ENCODE results near the gene FLNB.

FLNB gene

DNA sequence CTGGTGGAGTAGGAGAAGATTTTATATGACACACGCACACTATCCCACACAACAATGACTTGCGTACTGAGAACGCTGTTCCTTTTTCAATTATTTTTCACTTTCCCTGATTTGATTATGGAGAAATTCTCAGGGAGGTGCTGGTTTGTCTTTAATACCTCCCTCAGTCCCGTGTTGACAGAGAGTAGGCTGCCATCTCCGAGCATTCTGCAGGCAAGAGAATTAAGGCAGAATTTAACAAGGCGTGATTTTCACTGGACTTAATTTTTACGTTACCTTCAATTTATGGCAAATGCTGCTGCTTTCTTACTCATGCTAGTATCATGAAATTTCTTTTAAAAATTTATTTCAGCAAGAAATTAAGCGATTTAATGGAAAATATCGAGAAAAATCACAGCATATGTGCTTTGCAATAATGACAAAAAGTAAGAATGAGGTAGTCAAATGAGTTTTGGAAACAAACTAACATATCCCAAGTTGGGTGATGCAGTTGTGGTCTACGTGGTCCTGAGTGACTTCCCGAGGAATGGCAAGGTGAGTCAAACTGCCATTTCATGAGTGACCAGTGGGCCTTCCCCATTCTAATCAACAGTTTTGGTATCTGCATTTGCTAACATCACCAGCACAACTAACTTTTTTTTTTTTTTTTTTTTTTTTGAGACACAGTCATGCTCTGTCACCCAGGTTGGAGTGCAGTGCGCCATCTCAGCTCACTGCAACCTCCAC lies 185.6 kb downstream of the FLNB start:
- TF ChIP-seq EZH2phosphoT487 (IDR thresholded peaks at IDR 0.05; ENCODE audit: borderline replicate concordance) = no peak
- TF ChIP-seq, protein P1, sequence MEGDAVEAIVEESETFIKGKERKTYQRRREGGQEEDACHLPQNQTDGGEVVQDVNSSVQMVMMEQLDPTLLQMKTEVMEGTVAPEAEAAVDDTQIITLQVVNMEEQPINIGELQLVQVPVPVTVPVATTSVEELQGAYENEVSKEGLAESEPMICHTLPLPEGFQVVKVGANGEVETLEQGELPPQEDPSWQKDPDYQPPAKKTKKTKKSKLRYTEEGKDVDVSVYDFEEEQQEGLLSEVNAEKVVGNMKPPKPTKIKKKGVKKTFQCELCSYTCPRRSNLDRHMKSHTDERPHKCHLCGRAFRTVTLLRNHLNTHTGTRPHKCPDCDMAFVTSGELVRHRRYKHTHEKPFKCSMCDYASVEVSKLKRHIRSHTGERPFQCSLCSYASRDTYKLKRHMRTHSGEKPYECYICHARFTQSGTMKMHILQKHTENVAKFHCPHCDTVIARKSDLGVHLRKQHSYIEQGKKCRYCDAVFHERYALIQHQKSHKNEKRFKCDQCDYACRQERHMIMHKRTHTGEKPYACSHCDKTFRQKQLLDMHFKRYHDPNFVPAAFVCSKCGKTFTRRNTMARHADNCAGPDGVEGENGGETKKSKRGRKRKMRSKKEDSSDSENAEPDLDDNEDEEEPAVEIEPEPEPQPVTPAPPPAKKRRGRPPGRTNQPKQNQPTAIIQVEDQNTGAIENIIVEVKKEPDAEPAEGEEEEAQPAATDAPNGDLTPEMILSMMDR (conservative IDR thresholded peaks at IDR 0.05; ENCODE audit: low read length) = no peak
- Histone ChIP-seq H3K4me1 (ENCODE audit: insufficient read depth, low read length, poor library complexity, severe bottlenecking) (peaks cover 6% of the 10 kb centered on the region), H2AFZ (ENCODE audit: low read length) (0 out of 2 replicates have a peak overlapping the region, but pooled peaks have one; percentile 52), H3K79me2 (ENCODE audit: insufficient read depth, low read length) (no peaks in the 10 kb centered on the region), H3K27me3 (ENCODE audit: insufficient read depth, low read length, poor library complexity, severe bottlenecking) (no peaks in the 10 kb centered on the region), H3K4me3 (ENCODE audit: low read length, poor library complexity, severe bottlenecking) (no peak overlapping the region), H4K20me1 (ENCODE audit: insufficient read depth, low read length, poor library complexity, severe bottlenecking) (no peaks in the 10 kb centered on the region), H3F3A (ENCODE audit: low read depth) (no peaks in the 10 kb centered on the region), H3K9ac (ENCODE audit: low read depth, low read length, poor library complexity, severe bottlenecking) (no peak overlapping the region), H3K9me3 (ENCODE audit: insufficient read depth, low read depth, low read length) (no peaks in the 10 kb centered on the region), H3K36me3 (ENCODE audit: insufficient read depth, low read length) (no peaks in the 10 kb centered on the region), H3K9me2 (replicated peaks; ENCODE audit: low read depth, low read length) (no peaks in the 10 kb centered on the region), H3K4me2 (ENCODE audit: low read depth, low read length, poor library complexity, severe bottlenecking) (no peak overlapping the region)

DNA sequence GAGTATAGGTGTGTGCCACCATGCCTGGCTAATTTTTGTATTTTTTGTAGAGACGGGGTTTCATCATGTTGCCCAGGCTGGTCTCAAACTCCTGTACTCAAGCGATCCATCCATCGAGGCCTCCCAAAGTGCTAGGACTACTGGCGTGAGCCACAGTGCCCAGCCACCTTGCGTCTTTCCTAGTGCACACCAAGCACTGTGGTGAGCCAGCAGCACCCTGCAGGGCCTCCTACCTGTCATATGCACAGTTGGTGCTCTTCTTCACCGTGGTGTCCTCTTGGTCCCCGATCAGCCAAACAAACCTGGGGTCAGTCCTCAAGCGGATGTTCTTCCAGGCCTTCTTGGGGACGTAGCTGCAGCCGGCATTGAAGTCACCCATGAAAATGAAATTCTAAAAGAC lies 189.4 kb downstream of the FLNB start:
- Histone ChIP-seq H3K9ac (ENCODE audit: low read depth, low read length, poor library complexity, severe bottlenecking) (no peak overlapping the region), H4K20me1 (ENCODE audit: insufficient read depth, low read length, poor library complexity, severe bottlenecking) (no peaks in the 10 kb centered on the region), H3K9me3 (ENCODE audit: insufficient read depth, low read depth, low read length) (no peaks in the 10 kb centered on the region), H3K4me1 (ENCODE audit: insufficient read depth, low read length, poor library complexity, severe bottlenecking) (peaks cover 20% of the 10 kb centered on the region), H3K27me3 (ENCODE audit: insufficient read depth, low read length, poor library complexity, severe bottlenecking) (no peaks in the 10 kb centered on the region), H3K9me2 (replicated peaks; ENCODE audit: low read depth, low read length) (no peaks in the 10 kb centered on the region), H3K4me2 (ENCODE audit: low read depth, low read length, poor library complexity, severe bottlenecking) (no peak overlapping the region), H3K4me3 (ENCODE audit: low read length, poor library complexity, severe bottlenecking) (no peak overlapping the region), H2AFZ (ENCODE audit: low read length) (no peak overlapping the region), H3K79me2 (ENCODE audit: insufficient read depth, low read length) (no peaks in the 10 kb centered on the region), H3K36me3 (ENCODE audit: insufficient read depth, low read length) (no peaks in the 10 kb centered on the region), H3F3A (ENCODE audit: low read depth) (no peaks in the 10 kb centered on the region)
- TF ChIP-seq, protein P1 (conservative IDR thresholded peaks at IDR 0.05; ENCODE audit: low read length) = no peak
- TF ChIP-seq EZH2phosphoT487 (IDR thresholded peaks at IDR 0.05; ENCODE audit: borderline replicate concordance) = no peak

- Histone ChIP-seq H3K9me2 (replicated peaks; ENCODE audit: low read depth, low read length) (no peaks in the 10 kb centered on the region), H3K9ac (ENCODE audit: low read depth, low read length, poor library complexity, severe bottlenecking) (no peak overlapping the region), H3K4me3 (ENCODE audit: low read length, poor library complexity, severe bottlenecking) (no peak overlapping the region), H3K4me1 (ENCODE audit: insufficient read depth, low read length, poor library complexity, severe bottlenecking) (peaks cover 20% of the 10 kb centered on the region), H3K4me2 (ENCODE audit: low read depth, low read length, poor library complexity, severe bottlenecking) (no peak overlapping the region), H3K36me3 (ENCODE audit: insufficient read depth, low read length) (no peaks in the 10 kb centered on the region), H3F3A (ENCODE audit: low read depth) (no peaks in the 10 kb centered on the region), H3K27me3 (ENCODE audit: insufficient read depth, low read length, poor library complexity, severe bottlenecking) (no peaks in the 10 kb centered on the region), H2AFZ (ENCODE audit: low read length) (no peak overlapping the region), H3K9me3 (ENCODE audit: insufficient read depth, low read depth, low read length) (no peaks in the 10 kb centered on the region), H4K20me1 (ENCODE audit: insufficient read depth, low read length, poor library complexity, severe bottlenecking) (no peaks in the 10 kb centered on the region), H3K79me2 (ENCODE audit: insufficient read depth, low read length) (no peaks in the 10 kb centered on the region)
- TF ChIP-seq, protein P1 (conservative IDR thresholded peaks at IDR 0.05; ENCODE audit: low read length) = no peak
- no peak for TF ChIP-seq EZH2phosphoT487 (IDR thresholded peaks at IDR 0.05; ENCODE audit: borderline replicate concordance)
Observed at GRCh38 chr3:58198362-58198761, 190.1 kb downstream of the FLNB start.

All from Loucy (cell line).